Measurements from ENCODE around the gene MCM3AP.

DNA sequence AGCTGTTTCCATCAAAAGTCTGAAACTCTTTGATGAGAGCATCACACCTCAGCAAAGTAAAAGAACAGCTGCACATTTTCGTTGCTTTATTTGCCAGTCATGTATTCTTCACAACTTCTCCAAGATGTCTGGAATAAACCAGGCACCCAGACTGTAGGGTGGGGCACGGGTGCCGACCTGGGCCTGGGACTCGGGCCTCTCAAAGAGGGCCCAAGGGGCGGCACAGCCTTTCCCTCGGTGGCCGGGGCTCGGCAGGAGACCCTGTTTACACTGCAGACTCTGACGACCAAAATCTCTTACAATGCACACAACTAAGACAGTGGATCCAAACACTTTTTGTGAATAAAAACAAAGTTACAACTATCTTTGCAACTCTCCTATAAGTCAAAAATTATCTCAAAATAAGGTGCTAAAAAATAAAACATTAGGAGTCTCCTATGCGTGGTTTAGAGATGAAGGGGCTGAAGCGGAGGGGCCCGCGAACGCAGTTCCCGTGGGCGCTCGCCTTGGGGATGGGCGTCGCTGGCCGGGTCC lies 57.5 kb downstream of the MCM3AP start:
- TF ChIP-seq, protein P1, sequence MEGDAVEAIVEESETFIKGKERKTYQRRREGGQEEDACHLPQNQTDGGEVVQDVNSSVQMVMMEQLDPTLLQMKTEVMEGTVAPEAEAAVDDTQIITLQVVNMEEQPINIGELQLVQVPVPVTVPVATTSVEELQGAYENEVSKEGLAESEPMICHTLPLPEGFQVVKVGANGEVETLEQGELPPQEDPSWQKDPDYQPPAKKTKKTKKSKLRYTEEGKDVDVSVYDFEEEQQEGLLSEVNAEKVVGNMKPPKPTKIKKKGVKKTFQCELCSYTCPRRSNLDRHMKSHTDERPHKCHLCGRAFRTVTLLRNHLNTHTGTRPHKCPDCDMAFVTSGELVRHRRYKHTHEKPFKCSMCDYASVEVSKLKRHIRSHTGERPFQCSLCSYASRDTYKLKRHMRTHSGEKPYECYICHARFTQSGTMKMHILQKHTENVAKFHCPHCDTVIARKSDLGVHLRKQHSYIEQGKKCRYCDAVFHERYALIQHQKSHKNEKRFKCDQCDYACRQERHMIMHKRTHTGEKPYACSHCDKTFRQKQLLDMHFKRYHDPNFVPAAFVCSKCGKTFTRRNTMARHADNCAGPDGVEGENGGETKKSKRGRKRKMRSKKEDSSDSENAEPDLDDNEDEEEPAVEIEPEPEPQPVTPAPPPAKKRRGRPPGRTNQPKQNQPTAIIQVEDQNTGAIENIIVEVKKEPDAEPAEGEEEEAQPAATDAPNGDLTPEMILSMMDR (conservative IDR thresholded peaks at IDR 0.05; ENCODE audit: low read length), result no peak
- no peak for TF ChIP-seq EZH2phosphoT487 (IDR thresholded peaks at IDR 0.05; ENCODE audit: borderline replicate concordance, low read depth, low read length)

Data from OCI-LY7 (cell line).